COLO829 (cell line): ENCODE measurements around the gene GPC6.
"Not testable (repeated sequence)": the region's sequence is repeated elsewhere in the genome, so short reads cannot be mapped to it uniquely, and the experiment has no call there.

Experiments
- DNase-seq: peaks from one replicate; pipeline ENCODE4 v3.0.0; 2012; ENCODE audit warnings: low spot score

Gene GPC6

GRCh38 chr13:94328381-94329041, 1101.9 kb downstream of the GPC6 start:
- no peak for DNase-seq

- DNase-seq: no peak
Observed at GRCh38 chr13:94329277-94329676, 1102.7 kb downstream of the GPC6 start.

GRCh38 chr13:94329754-94330551, 1103.3 kb downstream of the GPC6 start:
- DNase-seq: peak; percentile 40

- no peak for DNase-seq
Observed at GRCh38 chr13:94330552-94331071, 1104.0 kb downstream of the GPC6 start.

- DNase-seq: no peak
Observed at GRCh38 chr13:94331281-94331680, 1104.7 kb downstream of the GPC6 start.

- DNase-seq: no peak
Observed at GRCh38 chr13:94332359-94333096, 1105.9 kb downstream of the GPC6 start.

GRCh38 chr13:94333131-94333820, 1106.7 kb downstream of the GPC6 start:
- no peak for DNase-seq

GRCh38 chr13:94335761-94336526, 1109.3 kb downstream of the GPC6 start:
- no peak for DNase-seq

- DNase-seq: no peak
Observed at GRCh38 chr13:94339116-94339687, 1112.6 kb downstream of the GPC6 start.

- DNase-seq: no peak
Observed at GRCh38 chr13:94342436-94343242, 1116.0 kb downstream of the GPC6 start.

- no peak for DNase-seq
Observed at GRCh38 chr13:94343243-94343585, 1116.6 kb downstream of the GPC6 start.

GRCh38 chr13:94343687-94344086, 1117.1 kb downstream of the GPC6 start:
- DNase-seq: not testable (repeated sequence)

- no peak for DNase-seq
Observed at GRCh38 chr13:94344126-94344818, 1117.7 kb downstream of the GPC6 start.

GRCh38 chr13:94345374-94346195, 1119.0 kb downstream of the GPC6 start:
- peak; percentile 29 for DNase-seq

GRCh38 chr13:94346261-94347019, 1119.8 kb downstream of the GPC6 start:
- DNase-seq: no peak

- no peak for DNase-seq
Observed at GRCh38 chr13:94351292-94351990, 1124.8 kb downstream of the GPC6 start.

GRCh38 chr13:94352057-94352456, 1125.5 kb downstream of the GPC6 start:
- DNase-seq: no peak
